Right forelimb (tissue), 1 donor: ENCODE data around the gene SVOPL.

Experiments
- DNase-seq: peaks from one replicate; pipeline ENCODE4 v3.0.0-alpha.2; 2018

Gene SVOPL

GRCh38 chr7:138602451-138602850, 98.7 kb downstream of the SVOPL start:
- DNase-seq: no peak

- DNase-seq: no peak
Observed at GRCh38 chr7:138595454-138595853, 105.7 kb downstream of the SVOPL start.

- no peak for DNase-seq
Observed at GRCh38 chr7:138590154-138590553, 111.0 kb downstream of the SVOPL start.

GRCh38 chr7:138588986-138589385, 112.2 kb downstream of the SVOPL start:
- no peak for DNase-seq

- DNase-seq: no peak
Observed at GRCh38 chr7:138587485-138587884, 113.7 kb downstream of the SVOPL start.

GRCh38 chr7:138585283-138585993, 115.7 kb downstream of the SVOPL start:
- no peak for DNase-seq

GRCh38 chr7:138584696-138585095, 116.5 kb downstream of the SVOPL start:
- DNase-seq: no peak

GRCh38 chr7:138584283-138584682, 116.9 kb downstream of the SVOPL start:
- no peak for DNase-seq

- no peak for DNase-seq
Observed at GRCh38 chr7:138581065-138581464, 120.1 kb downstream of the SVOPL start.

- no peak for DNase-seq
Observed at GRCh38 chr7:138579671-138580070, 121.5 kb downstream of the SVOPL start.

- no peak for DNase-seq
Observed at GRCh38 chr7:138579136-138579535, 122.0 kb downstream of the SVOPL start.

GRCh38 chr7:138575897-138576428, 125.2 kb downstream of the SVOPL start:
- no peak for DNase-seq

- DNase-seq: no peak
Observed at GRCh38 chr7:138573741-138574140, 127.4 kb downstream of the SVOPL start.

GRCh38 chr7:138570715-138571114, 130.4 kb downstream of the SVOPL start:
- DNase-seq: no peak

- DNase-seq: no peak
Observed at GRCh38 chr7:138569418-138569817, 131.7 kb downstream of the SVOPL start.

GRCh38 chr7:138568655-138569054, 132.5 kb downstream of the SVOPL start:
- DNase-seq: no peak

- no peak for DNase-seq
Observed at GRCh38 chr7:138565451-138566114, 135.6 kb downstream of the SVOPL start.

- no peak for DNase-seq
Observed at GRCh38 chr7:138565071-138565450, 136.1 kb downstream of the SVOPL start.

- no peak for DNase-seq
Observed at GRCh38 chr7:138564365-138564764, 136.8 kb downstream of the SVOPL start.

- no peak for DNase-seq
Observed at GRCh38 chr7:138563808-138564207, 137.4 kb downstream of the SVOPL start.

GRCh38 chr7:138559448-138559847, 141.7 kb downstream of the SVOPL start:
- no peak for DNase-seq

GRCh38 chr7:138556771-138557484, 144.2 kb downstream of the SVOPL start:
- no peak for DNase-seq

GRCh38 chr7:138555684-138556083, 145.5 kb downstream of the SVOPL start:
- no peak for DNase-seq

- DNase-seq: no peak
Observed at GRCh38 chr7:138554674-138555073, 146.5 kb downstream of the SVOPL start.
